ENCODE data around the gene CSGALNACT2. TPM values are rescaled to one million over a fixed set of nuclear protein-coding genes. Genes with fewer than 3 reads are reported as not detected.

The CSGALNACT2 gene
- total RNA-seq (2022; extraction: Qiagen RNA extraction) = 10.5 to 14.1 TPM (median 11.8 TPM) in 5 replicates

GRCh38 chr10:43138021-43138756, at the start of gene CSGALNACT2:
Gene CSGALNACT2, plus strand, starts transcription at chr10:43138445. Its CDS starts 16,705 bp downstream, at chr10:43155150.

Other genes with a start within 250 kb of the CSGALNACT2 start
- 0.50 to 0.98 TPM (median 0.58 TPM) in 5 replicates for gene RET, start 61.4 kb upstream of the CSGALNACT2 start, total RNA-seq (2022; extraction: Qiagen RNA extraction)
- 4.3 to 5.8 TPM (median 5.4 TPM) in 5 replicates for gene RASGEF1A, start 128.6 kb downstream of the CSGALNACT2 start, total RNA-seq (2022; extraction: Qiagen RNA extraction)
- not detected in 5 replicates for gene FXYD4, start 233.2 kb downstream of the CSGALNACT2 start, total RNA-seq (2022; extraction: Qiagen RNA extraction)

Data from A549 treated with dexamethasone at 1 μM for 4 hours (cell line).